Ovary (tissue), 3 donors: ENCODE data around the gene MAST4.

Experiments
- CTCF ChIP-seq, 3 donors: fragments of 450-650 bp in 2 of 3; fragments of 200-600 bp in 1 of 3; IDR thresholded peaks; one replicate each; pipeline versions ENCODE4 v1.5.1 to v1.8.0; 2016 to 2022; ENCODE audit warnings: antibody characterized with exemption in 3 of 3, mild to moderate bottlenecking in 1 of 3
- POLR2A ChIP-seq: fragments of 450-650 bp; IDR thresholded peaks from one replicate; pipeline ENCODE4 v1.6.1; 2017; ENCODE audit warnings: antibody characterized with exemption, mild to moderate bottlenecking, moderate library complexity
- donor health status: DM: no; HTN: no; CAD: no.

GRCh38 chr5:66606713-66607112 lies 10.5 kb downstream of the MAST4 start:
- TF ChIP-seq CTCF (IDR thresholded peaks at IDR 0.05), result no peak
- TF ChIP-seq POLR2A, result no peak
